ENCODE results near the gene FRYL.
A peak's percentile ranks its signal among the peaks of the same experiment; 100 is the strongest.
"Not testable (repeated sequence)": the region's sequence is repeated elsewhere in the genome, so short reads cannot be mapped to it uniquely, and the experiment has no call there.

FRYL gene

DNA sequence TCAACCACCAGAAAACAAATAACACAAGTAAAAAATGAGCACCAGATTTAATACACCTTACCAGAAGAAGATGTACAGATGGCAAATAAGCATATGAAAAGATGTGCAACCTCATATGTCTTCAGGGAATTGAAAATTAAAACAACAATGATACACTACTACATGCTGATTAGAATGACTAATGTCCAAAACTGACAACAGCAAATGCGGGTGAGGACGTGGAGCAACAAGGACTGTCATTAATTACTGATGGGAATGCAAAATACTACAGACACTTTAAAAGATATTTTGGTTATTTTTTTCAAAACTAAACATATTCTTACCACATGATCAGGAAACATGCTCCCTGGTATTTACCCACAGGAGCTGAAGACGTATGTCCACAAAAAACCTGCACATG lies 140.3 kb downstream of the FRYL start:
- DNase-seq, result no peak
- TF ChIP-seq, protein P1, sequence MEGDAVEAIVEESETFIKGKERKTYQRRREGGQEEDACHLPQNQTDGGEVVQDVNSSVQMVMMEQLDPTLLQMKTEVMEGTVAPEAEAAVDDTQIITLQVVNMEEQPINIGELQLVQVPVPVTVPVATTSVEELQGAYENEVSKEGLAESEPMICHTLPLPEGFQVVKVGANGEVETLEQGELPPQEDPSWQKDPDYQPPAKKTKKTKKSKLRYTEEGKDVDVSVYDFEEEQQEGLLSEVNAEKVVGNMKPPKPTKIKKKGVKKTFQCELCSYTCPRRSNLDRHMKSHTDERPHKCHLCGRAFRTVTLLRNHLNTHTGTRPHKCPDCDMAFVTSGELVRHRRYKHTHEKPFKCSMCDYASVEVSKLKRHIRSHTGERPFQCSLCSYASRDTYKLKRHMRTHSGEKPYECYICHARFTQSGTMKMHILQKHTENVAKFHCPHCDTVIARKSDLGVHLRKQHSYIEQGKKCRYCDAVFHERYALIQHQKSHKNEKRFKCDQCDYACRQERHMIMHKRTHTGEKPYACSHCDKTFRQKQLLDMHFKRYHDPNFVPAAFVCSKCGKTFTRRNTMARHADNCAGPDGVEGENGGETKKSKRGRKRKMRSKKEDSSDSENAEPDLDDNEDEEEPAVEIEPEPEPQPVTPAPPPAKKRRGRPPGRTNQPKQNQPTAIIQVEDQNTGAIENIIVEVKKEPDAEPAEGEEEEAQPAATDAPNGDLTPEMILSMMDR (IDR thresholded peaks at IDR 0.05), result no peak
- peaks cover 9% of the 10 kb centered on the region for H3K36me3 Mint-ChIP-seq (ENCODE audit: low read depth)
- no peaks in the 10 kb centered on the region for H3K27me3 Mint-ChIP-seq (ENCODE audit: low read depth, poor library complexity)
- H3K4me1 Mint-ChIP-seq, result peaks cover 4% of the 10 kb centered on the region
- no peak overlapping the region for H3K4me3 Mint-ChIP-seq
- H3K9me3 Mint-ChIP-seq, result no peaks in the 10 kb centered on the region
- H3K27ac Mint-ChIP-seq, result peak overlapping the region; percentile 28

DNA sequence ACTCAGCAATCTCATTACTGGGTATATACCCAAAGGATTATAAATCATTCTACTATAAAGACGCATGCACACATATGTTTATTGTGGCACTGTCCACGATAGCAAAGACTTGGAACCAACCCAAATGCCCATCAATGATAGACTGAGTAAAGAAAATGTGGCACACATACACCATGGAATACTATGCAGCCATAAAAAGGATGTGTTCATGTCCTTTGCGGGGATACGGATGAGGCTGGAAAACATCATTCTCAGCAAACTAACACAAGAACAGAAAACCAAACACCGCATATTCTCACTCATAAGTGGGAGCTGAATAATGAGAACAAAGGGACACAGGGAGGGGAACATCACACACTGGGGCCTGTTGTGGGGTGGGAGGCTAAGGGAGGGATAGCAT lies 141.5 kb downstream of the FRYL start:
- not testable (repeated sequence) for H3K9me3 Mint-ChIP-seq

DNA sequence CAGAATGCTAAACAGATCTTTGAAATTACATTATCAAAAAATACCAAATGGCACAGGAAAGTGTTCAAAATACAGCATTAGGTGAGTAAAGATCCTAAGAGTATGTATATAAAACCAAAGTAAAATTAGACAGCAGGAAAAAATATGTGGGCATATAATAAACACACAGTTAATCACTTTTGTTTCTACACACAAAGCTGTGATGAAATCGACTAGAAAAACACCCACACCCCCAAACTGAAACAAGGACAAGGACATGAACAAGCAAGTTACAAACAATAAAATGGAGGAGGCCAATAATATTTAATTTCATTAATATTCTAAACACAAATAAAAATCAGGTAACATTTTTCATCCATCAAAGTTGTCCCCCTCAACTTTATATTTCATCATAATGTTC lies 143.2 kb downstream of the FRYL start:
- TF ChIP-seq, protein P1 (IDR thresholded peaks at IDR 0.05), result no peak
- Mint-ChIP-seq H3K27me3 (ENCODE audit: low read depth, poor library complexity) (no peaks in the 10 kb centered on the region), H3K36me3 (ENCODE audit: low read depth) (peaks cover 9% of the 10 kb centered on the region), H3K4me1 (no peaks in the 10 kb centered on the region), H3K9me3 (no peaks in the 10 kb centered on the region), H3K27ac (no peak overlapping the region), H3K4me3 (no peak overlapping the region)
- DNase-seq, result no peak

More for the DNA sequence above, 141.5 kb downstream of the FRYL start:
- not testable (repeated sequence) for H3K36me3 Mint-ChIP-seq (ENCODE audit: low read depth); H3K27me3 Mint-ChIP-seq (ENCODE audit: low read depth, poor library complexity); H3K4me3 Mint-ChIP-seq; DNase-seq; H3K4me1 Mint-ChIP-seq; H3K27ac Mint-ChIP-seq

DNA sequence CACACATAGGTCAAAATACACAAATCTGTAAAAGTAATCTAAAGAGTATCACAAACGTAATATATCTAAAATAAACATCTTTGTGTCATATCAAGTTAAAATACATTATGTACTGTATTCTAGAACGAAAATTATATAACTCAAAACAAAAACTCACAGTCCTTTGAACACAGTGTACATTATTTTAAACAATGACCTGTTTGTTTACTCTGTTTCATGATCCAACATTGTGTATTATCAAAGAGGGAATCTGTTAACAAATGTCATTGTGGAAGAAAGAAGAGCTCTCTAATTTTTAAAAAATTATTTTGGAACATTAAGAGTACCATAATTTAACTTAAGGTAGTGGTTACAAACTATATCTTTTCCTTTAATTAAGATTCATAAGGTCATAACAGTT lies 144.1 kb downstream of the FRYL start:
- DNase-seq, result no peak
- Mint-ChIP-seq H3K4me1 (no peaks in the 10 kb centered on the region), H3K36me3 (ENCODE audit: low read depth) (peaks cover 9% of the 10 kb centered on the region), H3K27me3 (ENCODE audit: low read depth, poor library complexity) (no peaks in the 10 kb centered on the region), H3K4me3 (no peak overlapping the region), H3K9me3 (no peaks in the 10 kb centered on the region), H3K27ac (no peak overlapping the region)
- TF ChIP-seq, protein P1 (IDR thresholded peaks at IDR 0.05), result no peak

DNA sequence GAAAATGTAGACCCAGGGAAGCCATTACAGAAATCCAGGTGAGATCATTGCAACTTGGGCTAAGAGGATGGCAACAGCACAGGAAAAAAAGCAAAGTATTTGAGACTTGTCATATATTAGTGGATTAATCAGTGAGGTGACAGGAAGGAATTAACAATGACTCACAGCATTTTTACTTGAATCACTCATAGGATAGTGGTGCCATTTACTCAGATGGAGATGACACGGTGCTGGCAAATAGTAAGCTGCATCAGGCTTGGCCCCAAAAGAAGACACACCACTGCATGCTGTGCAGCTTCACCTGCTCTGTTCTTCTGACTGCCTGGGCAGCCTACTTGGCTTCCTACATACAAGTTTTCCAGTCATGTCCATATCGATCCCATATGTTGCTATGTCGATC lies 144.8 kb downstream of the FRYL start:
- TF ChIP-seq, protein P1 (IDR thresholded peaks at IDR 0.05), result no peak
- Mint-ChIP-seq H3K4me1 (no peaks in the 10 kb centered on the region), H3K9me3 (no peaks in the 10 kb centered on the region), H3K27me3 (ENCODE audit: low read depth, poor library complexity) (no peaks in the 10 kb centered on the region), H3K4me3 (no peak overlapping the region), H3K36me3 (ENCODE audit: low read depth) (peaks cover 9% of the 10 kb centered on the region), H3K27ac (no peak overlapping the region)
- DNase-seq, result no peak

DNA sequence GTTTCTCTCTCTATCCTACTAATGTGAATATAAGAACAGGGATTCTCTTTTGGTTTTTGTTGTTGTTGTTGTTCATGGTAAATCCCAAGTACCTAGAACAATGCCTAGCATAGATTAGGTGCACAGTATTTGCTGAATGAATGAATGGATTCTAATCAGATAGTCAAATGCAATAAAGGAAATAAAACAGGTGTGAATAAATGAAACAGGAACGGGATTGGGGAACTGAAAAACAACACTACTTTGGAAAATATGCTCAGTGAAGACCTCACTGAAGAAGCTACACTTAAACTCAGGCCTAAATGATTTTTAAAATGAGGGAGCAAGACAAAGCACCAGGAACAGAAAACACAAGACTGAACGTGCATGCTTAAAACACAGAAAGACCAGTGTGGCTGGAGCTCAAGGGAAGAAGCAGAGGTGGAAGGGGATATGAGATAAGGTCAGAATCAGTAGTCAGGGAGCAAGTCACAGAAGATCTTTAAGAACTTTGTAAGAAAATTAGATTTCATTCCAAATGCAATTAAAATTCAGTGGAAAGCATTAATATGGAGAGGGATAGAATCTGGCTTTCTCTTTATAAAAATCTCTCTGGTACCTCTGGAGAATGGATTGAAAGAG lies 145.3 kb downstream of the FRYL start:
- TF ChIP-seq, protein P1 (IDR thresholded peaks at IDR 0.05), result no peak

More for the DNA sequence above, 145.3 kb downstream of the FRYL start:
- peaks cover 9% of the 10 kb centered on the region for H3K36me3 Mint-ChIP-seq (ENCODE audit: low read depth)
- no peak overlapping the region for H3K4me3 Mint-ChIP-seq
- no peaks in the 10 kb centered on the region for H3K4me1 Mint-ChIP-seq
- no peak overlapping the region for H3K27ac Mint-ChIP-seq
- no peak for DNase-seq
- no peaks in the 10 kb centered on the region for H3K27me3 Mint-ChIP-seq (ENCODE audit: low read depth, poor library complexity)
- no peaks in the 10 kb centered on the region for H3K9me3 Mint-ChIP-seq
